ENCODE data around the gene HDDC3.

DNA sequence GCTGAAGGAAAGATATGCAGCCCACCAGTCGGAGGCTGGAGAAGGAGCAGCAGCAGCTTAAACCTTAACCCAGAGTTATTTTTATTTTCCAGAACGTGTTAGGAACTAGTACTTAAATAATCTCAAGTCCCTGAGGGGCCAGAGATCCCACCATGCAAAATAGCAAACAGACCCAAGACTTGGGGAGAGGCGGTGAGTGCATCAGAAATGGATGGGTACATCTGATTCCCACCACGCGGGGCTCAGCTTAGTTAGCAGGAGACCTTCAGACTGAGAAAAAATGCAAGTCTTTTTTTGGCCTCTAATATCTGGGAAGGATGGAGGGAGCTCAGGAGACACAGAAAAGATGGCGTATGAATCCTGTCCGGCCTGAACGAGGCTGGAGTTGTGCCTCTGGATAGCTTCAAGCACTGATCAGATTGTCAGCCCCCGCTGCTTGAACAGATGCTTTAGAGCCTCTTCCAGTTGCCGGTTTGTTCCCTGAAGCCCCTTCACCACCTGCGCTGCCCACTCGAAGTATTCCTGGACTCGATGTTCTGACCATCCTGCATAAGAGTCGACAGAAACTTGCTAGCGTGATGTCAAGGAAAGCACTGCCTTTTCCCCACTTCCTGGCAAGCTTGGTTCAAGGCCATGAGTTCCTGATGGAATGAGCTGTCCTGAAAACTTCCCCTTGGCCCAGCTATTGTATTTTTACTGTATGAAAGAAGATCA lies 1.3 kb downstream of the HDDC3 start:
- no peak for TF ChIP-seq POLR2A (IDR thresholded peaks at IDR 0.05)
- TF ChIP-seq, protein P1, sequence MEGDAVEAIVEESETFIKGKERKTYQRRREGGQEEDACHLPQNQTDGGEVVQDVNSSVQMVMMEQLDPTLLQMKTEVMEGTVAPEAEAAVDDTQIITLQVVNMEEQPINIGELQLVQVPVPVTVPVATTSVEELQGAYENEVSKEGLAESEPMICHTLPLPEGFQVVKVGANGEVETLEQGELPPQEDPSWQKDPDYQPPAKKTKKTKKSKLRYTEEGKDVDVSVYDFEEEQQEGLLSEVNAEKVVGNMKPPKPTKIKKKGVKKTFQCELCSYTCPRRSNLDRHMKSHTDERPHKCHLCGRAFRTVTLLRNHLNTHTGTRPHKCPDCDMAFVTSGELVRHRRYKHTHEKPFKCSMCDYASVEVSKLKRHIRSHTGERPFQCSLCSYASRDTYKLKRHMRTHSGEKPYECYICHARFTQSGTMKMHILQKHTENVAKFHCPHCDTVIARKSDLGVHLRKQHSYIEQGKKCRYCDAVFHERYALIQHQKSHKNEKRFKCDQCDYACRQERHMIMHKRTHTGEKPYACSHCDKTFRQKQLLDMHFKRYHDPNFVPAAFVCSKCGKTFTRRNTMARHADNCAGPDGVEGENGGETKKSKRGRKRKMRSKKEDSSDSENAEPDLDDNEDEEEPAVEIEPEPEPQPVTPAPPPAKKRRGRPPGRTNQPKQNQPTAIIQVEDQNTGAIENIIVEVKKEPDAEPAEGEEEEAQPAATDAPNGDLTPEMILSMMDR (IDR thresholded peaks at IDR 0.05) = no peak

Measured in lower leg skin (tissue), 3 donors.